IMR-90 (cell line): ENCODE data around the gene RALGPS2.

Source experiments
- CHD1 ChIP-seq: IDR thresholded peaks from 2 replicates; pipeline ENCODE4 v1.6.1; 2012; ENCODE audit warnings: low read depth, low read length, improper control_type of control experiment
- CTCF ChIP-seq: conservative IDR thresholded peaks from 2 replicates; pipeline ENCODE4 v1.5.1; 2012; ENCODE audit warnings: mild to moderate bottlenecking, low read depth, low read length, improper control_type of control experiment
- ELK1 ChIP-seq: fragments of 150-350 bp; IDR thresholded peaks from 2 replicates; pipeline ENCODE4 v1.6.1; 2016; ENCODE audit warnings: low read depth, mild to moderate bottlenecking, low read length, moderate library complexity, borderline replicate concordance
- FOS ChIP-seq: fragments of 150-350 bp; IDR thresholded peaks from 2 replicates; pipeline ENCODE4 v1.6.1; 2016; ENCODE audit warnings: low read depth, low read length
- POLR2A ChIP-seq: IDR thresholded peaks from 2 replicates; pipeline ENCODE4 v1.6.1; 2012; ENCODE audit warnings: mild to moderate bottlenecking, low read depth, low read length
- RAD21 ChIP-seq: IDR thresholded peaks from 2 replicates; pipeline ENCODE4 v1.6.1; 2012; ENCODE audit warnings: low read length, improper control_type of control experiment
- USF2 ChIP-seq: fragments of 150-350 bp; IDR thresholded peaks from 2 replicates; pipeline ENCODE4 v1.6.1; 2017; ENCODE audit warnings: mild to moderate bottlenecking, antibody characterized with exemption, low read length, low read depth

- TF ChIP-seq USF2 (no peak), CHD1 (no peak), CTCF (no peak), FOS (no peak), POLR2A (no peak), RAD21 (no peak), ELK1 (no peak)
These were observed 207.5 kb downstream of the RALGPS2 start for GRCh38 chr1:178932552-178932906.
